GM12878 (cell line): ENCODE data around the gene UTF1. TPM values are rescaled to one million over a fixed set of nuclear protein-coding genes. Genes with fewer than 3 reads are reported as not detected.

Experiments
- ATF7 ChIP-seq: fragments of 450-650 bp; IDR thresholded peaks from 2 replicates; pipeline ENCODE4 v1.6.1; 2016; ENCODE audit warnings: low read depth, mild to moderate bottlenecking
- BHLHE40 ChIP-seq, 2 experiments: fragments of 450-650 bp in 1 of 2; IDR thresholded peaks; 2 replicates each; pipeline ENCODE4 v1.6.1; 2011 to 2017; ENCODE audit warnings: low read depth in 2 of 2, borderline replicate concordance in 1 of 2, improper control_type of control experiment in 1 of 2, low read length in 1 of 2, mild to moderate bottlenecking in 1 of 2
- E2F8 ChIP-seq: fragments of 450-650 bp; IDR thresholded peaks from 2 replicates; pipeline ENCODE4 v1.6.1; 2018; ENCODE audit warnings: mild to moderate bottlenecking, low read depth, moderate library complexity; ENCODE audit not compliant: partially characterized antibody
- SREBF2 ChIP-seq: IDR thresholded peaks from 2 replicates; pipeline ENCODE4 v1.6.1; 2012; ENCODE audit warnings: mild to moderate bottlenecking, low read length
- TBL1XR1 ChIP-seq: IDR thresholded peaks from 2 replicates; pipeline ENCODE4 v1.6.1; 2012; ENCODE audit warnings: low read depth, low read length, improper control_type of control experiment
- polyA plus RNA-seq, 11 experiments: library from polyadenylated mRNA; depleted of rRNA in 4 of 11; unstranded in 6 of 11; stranded (reverse) in 5 of 11; fragments of >200 nt; fragmentation: Nextera tagmentation in 4 of 11; fragmentation: Illumina TruSeq in 1 of 11; extraction: Ambion mirVana in 4 of 11; extraction: Trizol in 1 of 11; gene quantifications; 1 replicate in 1 of 11; 2 replicates in 10 of 11; pipeline versions ENCODE4 v1.2.1 to v1.2.3, GENCODE V29; 2011 to 2016; ENCODE audit warnings: inconsistent platforms in 2 of 11, missing spikeins in 2 of 11, low read depth in 1 of 11
- total RNA-seq, 4 experiments: library from RNA; depleted of rRNA in 3 of 4; stranded (reverse); fragments of >200 nt in 3 of 4; fragmentation: Illumina TruSeq in 1 of 4; extraction: Trizol in 1 of 4; gene quantifications; 2 replicates each; pipeline versions ENCODE4 v1.2.1 to v1.2.3, GENCODE V29; 2013 to 2021
- TF ChIP-seq, protein P1 (sequence below): fragments of 450-650 bp; IDR thresholded peaks from 2 replicates; pipeline ENCODE4 v1.6.1; 2017; ENCODE audit warnings: mild to moderate bottlenecking, moderate library complexity
- TF ChIP-seq, protein P2 (sequence below): fragments of 450-650 bp; IDR thresholded peaks from 2 replicates; pipeline ENCODE4 v1.6.1; 2016; ENCODE audit warnings: mild to moderate bottlenecking, moderate library complexity, borderline replicate concordance
- TF ChIP-seq, protein P3 (sequence below): fragments of 150-350 bp; IDR thresholded peaks from 2 replicates; pipeline ENCODE4 v1.6.1; 2016; ENCODE audit warnings: low read depth, low read length
- TF ChIP-seq, protein P4 (sequence below): fragments of 450-650 bp; IDR thresholded peaks from 2 replicates; pipeline ENCODE4 v1.6.1; 2018; ENCODE audit warnings: borderline replicate concordance, mild to moderate bottlenecking; ENCODE audit not compliant: partially characterized antibody

The UTF1 gene
- total and polyA plus RNA-seq, 10 of the 15 experiments (the other 5 are each of a cell fraction or from before 2014, with no cell fraction given): not detected

DNA sequence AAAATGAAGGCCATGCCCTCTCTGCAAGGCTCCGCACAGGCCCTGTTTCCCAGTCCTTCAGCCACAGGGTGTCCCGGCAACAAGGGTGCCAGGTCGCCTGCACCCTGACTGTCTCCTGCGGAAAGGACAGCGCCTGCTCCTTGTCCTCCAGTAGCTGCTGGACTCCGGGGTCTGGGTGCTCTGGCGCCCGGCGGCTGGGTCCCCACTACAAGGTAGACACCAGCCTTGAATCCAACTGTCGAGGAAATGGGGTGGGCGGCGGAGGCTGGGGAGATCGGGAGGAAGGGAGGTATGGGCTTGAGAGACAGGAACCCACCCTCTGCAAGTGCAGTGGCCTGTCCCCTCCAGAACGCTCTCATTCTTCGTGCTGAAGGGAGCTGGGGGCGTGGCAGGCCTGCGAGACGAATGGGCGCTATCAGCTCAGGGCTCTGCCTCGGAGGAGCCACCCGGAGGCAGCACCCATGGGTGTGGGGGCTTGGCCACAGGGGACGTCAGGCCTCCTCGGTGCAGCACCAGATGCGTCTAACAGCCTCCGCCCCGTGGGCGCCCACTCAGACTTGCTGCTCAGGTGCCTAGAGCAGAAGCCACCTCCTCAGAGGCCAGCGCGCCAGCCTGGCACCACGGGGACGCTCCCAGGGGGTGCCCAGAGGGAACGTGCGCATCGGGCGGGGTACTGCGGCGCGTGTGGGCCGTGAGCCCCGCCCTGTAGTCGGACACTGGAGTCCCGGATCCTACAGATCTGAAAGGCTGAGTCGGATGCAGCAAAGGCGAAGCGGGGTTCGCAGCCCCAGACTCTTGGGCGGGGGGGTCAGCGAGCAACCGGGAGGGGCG, 31.1 kb downstream of the UTF1 start (continued):
- TF ChIP-seq, protein P1, sequence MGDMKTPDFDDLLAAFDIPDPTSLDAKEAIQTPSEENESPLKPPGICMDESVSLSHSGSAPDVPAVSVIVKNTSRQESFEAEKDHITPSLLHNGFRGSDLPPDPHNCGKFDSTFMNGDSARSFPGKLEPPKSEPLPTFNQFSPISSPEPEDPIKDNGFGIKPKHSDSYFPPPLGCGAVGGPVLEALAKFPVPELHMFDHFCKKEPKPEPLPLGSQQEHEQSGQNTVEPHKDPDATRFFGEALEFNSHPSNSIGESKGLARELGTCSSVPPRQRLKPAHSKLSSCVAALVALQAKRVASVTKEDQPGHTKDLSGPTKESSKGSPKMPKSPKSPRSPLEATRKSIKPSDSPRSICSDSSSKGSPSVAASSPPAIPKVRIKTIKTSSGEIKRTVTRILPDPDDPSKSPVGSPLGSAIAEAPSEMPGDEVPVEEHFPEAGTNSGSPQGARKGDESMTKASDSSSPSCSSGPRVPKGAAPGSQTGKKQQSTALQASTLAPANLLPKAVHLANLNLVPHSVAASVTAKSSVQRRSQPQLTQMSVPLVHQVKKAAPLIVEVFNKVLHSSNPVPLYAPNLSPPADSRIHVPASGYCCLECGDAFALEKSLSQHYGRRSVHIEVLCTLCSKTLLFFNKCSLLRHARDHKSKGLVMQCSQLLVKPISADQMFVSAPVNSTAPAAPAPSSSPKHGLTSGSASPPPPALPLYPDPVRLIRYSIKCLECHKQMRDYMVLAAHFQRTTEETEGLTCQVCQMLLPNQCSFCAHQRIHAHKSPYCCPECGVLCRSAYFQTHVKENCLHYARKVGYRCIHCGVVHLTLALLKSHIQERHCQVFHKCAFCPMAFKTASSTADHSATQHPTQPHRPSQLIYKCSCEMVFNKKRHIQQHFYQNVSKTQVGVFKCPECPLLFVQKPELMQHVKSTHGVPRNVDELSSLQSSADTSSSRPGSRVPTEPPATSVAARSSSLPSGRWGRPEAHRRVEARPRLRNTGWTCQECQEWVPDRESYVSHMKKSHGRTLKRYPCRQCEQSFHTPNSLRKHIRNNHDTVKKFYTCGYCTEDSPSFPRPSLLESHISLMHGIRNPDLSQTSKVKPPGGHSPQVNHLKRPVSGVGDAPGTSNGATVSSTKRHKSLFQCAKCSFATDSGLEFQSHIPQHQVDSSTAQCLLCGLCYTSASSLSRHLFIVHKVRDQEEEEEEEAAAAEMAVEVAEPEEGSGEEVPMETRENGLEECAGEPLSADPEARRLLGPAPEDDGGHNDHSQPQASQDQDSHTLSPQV: no peak
- no peak for TF ChIP-seq SREBF2
- no peak for TF ChIP-seq ATF7
- TF ChIP-seq BHLHE40 (IDR thresholded peaks at IDR 0.05; ENCODE audit: borderline replicate concordance in 1 of 2, low read depth in 2 of 2, low read length in 1 of 2): peak; percentile 72 to 93; a peak in 3 of 4 replicates
- TF ChIP-seq, protein P2, sequence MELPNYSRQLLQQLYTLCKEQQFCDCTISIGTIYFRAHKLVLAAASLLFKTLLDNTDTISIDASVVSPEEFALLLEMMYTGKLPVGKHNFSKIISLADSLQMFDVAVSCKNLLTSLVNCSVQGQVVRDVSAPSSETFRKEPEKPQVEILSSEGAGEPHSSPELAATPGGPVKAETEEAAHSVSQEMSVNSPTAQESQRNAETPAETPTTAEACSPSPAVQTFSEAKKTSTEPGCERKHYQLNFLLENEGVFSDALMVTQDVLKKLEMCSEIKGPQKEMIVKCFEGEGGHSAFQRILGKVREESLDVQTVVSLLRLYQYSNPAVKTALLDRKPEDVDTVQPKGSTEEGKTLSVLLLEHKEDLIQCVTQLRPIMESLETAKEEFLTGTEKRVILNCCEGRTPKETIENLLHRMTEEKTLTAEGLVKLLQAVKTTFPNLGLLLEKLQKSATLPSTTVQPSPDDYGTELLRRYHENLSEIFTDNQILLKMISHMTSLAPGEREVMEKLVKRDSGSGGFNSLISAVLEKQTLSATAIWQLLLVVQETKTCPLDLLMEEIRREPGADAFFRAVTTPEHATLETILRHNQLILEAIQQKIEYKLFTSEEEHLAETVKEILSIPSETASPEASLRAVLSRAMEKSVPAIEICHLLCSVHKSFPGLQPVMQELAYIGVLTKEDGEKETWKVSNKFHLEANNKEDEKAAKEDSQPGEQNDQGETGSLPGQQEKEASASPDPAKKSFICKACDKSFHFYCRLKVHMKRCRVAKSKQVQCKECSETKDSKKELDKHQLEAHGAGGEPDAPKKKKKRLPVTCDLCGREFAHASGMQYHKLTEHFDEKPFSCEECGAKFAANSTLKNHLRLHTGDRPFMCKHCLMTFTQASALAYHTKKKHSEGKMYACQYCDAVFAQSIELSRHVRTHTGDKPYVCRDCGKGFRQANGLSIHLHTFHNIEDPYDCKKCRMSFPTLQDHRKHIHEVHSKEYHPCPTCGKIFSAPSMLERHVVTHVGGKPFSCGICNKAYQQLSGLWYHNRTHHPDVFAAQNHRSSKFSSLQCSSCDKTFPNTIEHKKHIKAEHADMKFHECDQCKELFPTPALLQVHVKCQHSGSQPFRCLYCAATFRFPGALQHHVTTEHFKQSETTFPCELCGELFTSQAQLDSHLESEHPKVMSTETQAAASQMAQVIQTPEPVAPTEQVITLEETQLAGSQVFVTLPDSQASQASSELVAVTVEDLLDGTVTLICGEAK: no peak
- TF ChIP-seq E2F8: no peak
- TF ChIP-seq, protein P3, sequence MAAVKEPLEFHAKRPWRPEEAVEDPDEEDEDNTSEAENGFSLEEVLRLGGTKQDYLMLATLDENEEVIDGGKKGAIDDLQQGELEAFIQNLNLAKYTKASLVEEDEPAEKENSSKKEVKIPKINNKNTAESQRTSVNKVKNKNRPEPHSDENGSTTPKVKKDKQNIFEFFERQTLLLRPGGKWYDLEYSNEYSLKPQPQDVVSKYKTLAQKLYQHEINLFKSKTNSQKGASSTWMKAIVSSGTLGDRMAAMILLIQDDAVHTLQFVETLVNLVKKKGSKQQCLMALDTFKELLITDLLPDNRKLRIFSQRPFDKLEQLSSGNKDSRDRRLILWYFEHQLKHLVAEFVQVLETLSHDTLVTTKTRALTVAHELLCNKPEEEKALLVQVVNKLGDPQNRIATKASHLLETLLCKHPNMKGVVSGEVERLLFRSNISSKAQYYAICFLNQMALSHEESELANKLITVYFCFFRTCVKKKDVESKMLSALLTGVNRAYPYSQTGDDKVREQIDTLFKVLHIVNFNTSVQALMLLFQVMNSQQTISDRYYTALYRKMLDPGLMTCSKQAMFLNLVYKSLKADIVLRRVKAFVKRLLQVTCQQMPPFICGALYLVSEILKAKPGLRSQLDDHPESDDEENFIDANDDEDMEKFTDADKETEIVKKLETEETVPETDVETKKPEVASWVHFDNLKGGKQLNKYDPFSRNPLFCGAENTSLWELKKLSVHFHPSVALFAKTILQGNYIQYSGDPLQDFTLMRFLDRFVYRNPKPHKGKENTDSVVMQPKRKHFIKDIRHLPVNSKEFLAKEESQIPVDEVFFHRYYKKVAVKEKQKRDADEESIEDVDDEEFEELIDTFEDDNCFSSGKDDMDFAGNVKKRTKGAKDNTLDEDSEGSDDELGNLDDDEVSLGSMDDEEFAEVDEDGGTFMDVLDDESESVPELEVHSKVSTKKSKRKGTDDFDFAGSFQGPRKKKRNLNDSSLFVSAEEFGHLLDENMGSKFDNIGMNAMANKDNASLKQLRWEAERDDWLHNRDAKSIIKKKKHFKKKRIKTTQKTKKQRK: no peak
- no peak for TF ChIP-seq TBL1XR1
- TF ChIP-seq, protein P4, sequence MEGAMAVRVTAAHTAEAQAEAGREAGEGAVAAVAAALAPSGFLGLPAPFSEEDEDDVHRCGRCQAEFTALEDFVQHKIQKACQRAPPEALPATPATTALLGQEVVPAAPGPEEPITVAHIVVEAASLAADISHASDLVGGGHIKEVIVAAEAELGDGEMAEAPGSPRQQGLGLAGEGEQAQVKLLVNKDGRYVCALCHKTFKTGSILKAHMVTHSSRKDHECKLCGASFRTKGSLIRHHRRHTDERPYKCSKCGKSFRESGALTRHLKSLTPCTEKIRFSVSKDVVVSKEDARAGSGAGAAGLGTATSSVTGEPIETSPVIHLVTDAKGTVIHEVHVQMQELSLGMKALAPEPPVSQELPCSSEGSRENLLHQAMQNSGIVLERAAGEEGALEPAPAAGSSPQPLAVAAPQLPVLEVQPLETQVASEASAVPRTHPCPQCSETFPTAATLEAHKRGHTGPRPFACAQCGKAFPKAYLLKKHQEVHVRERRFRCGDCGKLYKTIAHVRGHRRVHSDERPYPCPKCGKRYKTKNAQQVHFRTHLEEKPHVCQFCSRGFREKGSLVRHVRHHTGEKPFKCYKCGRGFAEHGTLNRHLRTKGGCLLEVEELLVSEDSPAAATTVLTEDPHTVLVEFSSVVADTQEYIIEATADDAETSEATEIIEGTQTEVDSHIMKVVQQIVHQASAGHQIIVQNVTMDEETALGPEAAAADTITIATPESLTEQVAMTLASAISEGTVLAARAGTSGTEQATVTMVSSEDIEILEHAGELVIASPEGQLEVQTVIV: no peak
